HEK293 (cell line): Measurements from ENCODE around the gene RAMP3.

Experiments
- HOXD13 ChIP-seq: sonication (generic); formaldehyde crosslinking; IDR thresholded peaks from 2 replicates; pipeline ENCODE4 v1.8.0; 2022; ENCODE audit warnings: missing genetic modification reagents, borderline replicate concordance
- KLF9 ChIP-seq: fragments of 450-650 bp; formaldehyde crosslinking; IDR thresholded peaks from 2 replicates; pipeline ENCODE4 v1.5.1; 2016; ENCODE audit warnings: missing biosample characterization, missing genetic modification characterization, low read depth
- OVOL3 ChIP-seq: fragments of 450-650 bp; formaldehyde crosslinking; IDR thresholded peaks from 2 replicates; pipeline ENCODE4 v1.5.1; 2016; ENCODE audit warnings: missing biosample characterization, missing genetic modification characterization
- PRDM1 ChIP-seq: fragments of 450-650 bp; formaldehyde crosslinking; IDR thresholded peaks from 2 replicates; pipeline ENCODE4; 2016; ENCODE audit warnings: missing biosample characterization, missing genetic modification characterization
- SP3 ChIP-seq: fragments of 450-650 bp; formaldehyde crosslinking; IDR thresholded peaks from 2 replicates; pipeline ENCODE4 v1.5.1; 2016; ENCODE audit warnings: missing biosample characterization, missing genetic modification characterization
- TCF7L2 ChIP-seq: IDR thresholded peaks from 2 replicates; pipeline ENCODE4 v1.6.1; 2011; ENCODE audit warnings: low read depth, mild to moderate bottlenecking, inconsistent platforms, low read length, moderate library complexity, borderline replicate concordance
- TRIM28 ChIP-seq: IDR thresholded peaks from 2 replicates; pipeline ENCODE4 v1.6.1; 2011; ENCODE audit warnings: low read length, control low read depth, borderline replicate concordance
- ZNF138 ChIP-seq: fragments of 450-650 bp; formaldehyde crosslinking; IDR thresholded peaks from 2 replicates; pipeline ENCODE4 v1.5.1; 2016; ENCODE audit warnings: missing biosample characterization, missing genetic modification characterization, borderline replicate concordance
- ZNF140 ChIP-seq: fragments of 450-650 bp; formaldehyde crosslinking; IDR thresholded peaks from 2 replicates; pipeline ENCODE4 v1.5.1; 2016; ENCODE audit warnings: missing biosample characterization, missing genetic modification characterization
- ZNF146 ChIP-seq: fragments of 450-650 bp; formaldehyde crosslinking; IDR thresholded peaks from 2 replicates; pipeline ENCODE4 v1.5.1; 2016; ENCODE audit warnings: missing biosample characterization, missing genetic modification characterization
- ZNF155 ChIP-seq: fragments of 450-650 bp; formaldehyde crosslinking; IDR thresholded peaks from 2 replicates; pipeline ENCODE4 v1.5.1; 2016; ENCODE audit warnings: missing biosample characterization, missing genetic modification characterization
- ZNF174 ChIP-seq: fragments of 450-650 bp; formaldehyde crosslinking; IDR thresholded peaks from 2 replicates; pipeline ENCODE4 v1.5.0; 2017; ENCODE audit warnings: missing biosample characterization, mild to moderate bottlenecking, missing genetic modification characterization
- ZNF175 ChIP-seq: fragments of 450-650 bp; formaldehyde crosslinking; IDR thresholded peaks from 2 replicates; pipeline ENCODE4 v1.5.1; 2016; ENCODE audit warnings: missing biosample characterization, missing genetic modification characterization
- ZNF223 ChIP-seq: fragments of 450-650 bp; formaldehyde crosslinking; IDR thresholded peaks from 2 replicates; pipeline ENCODE4 v1.5.1; 2016; ENCODE audit warnings: missing biosample characterization, missing genetic modification characterization
- ZNF24 ChIP-seq: fragments of 450-650 bp; formaldehyde crosslinking; IDR thresholded peaks from 2 replicates; pipeline ENCODE4 v1.5.1; 2016; ENCODE audit warnings: missing biosample characterization, missing genetic modification characterization
- ZNF274 ChIP-seq, 2 experiments: fragments of 200-500 bp in 1 of 2; fragments of 450-650 bp in 1 of 2; sonication (Bioruptor generic) in 1 of 2; formaldehyde crosslinking in 1 of 2; IDR thresholded peaks; 2 replicates each; pipeline versions ENCODE4 v1.5.1 to v1.6.1; 2014 to 2016; ENCODE audit warnings: borderline replicate concordance in 1 of 2, inconsistent platforms in 1 of 2, low read length in 1 of 2, missing biosample characterization in 1 of 2, missing genetic modification characterization in 1 of 2
- ZNF354C ChIP-seq: fragments of 450-650 bp; formaldehyde crosslinking; IDR thresholded peaks from 2 replicates; pipeline ENCODE4 v1.5.1; 2016; ENCODE audit warnings: missing biosample characterization, missing genetic modification characterization, low read depth, borderline replicate concordance
- ZNF433 ChIP-seq: fragments of 450-650 bp; formaldehyde crosslinking; IDR thresholded peaks from 2 replicates; pipeline ENCODE4 v1.5.1; 2016; ENCODE audit warnings: missing biosample characterization, missing genetic modification characterization, low read depth
- ZNF473 ChIP-seq: fragments of 450-650 bp; formaldehyde crosslinking; IDR thresholded peaks from 2 replicates; pipeline ENCODE4 v1.5.1; 2017; ENCODE audit warnings: missing biosample characterization, missing genetic modification characterization
- ZNF510 ChIP-seq: fragments of 450-650 bp; formaldehyde crosslinking; IDR thresholded peaks from 2 replicates; pipeline ENCODE4 v1.5.1; 2018; ENCODE audit warnings: mild to moderate bottlenecking, missing genetic modification characterization, missing biosample characterization; ENCODE audit not compliant: insufficient replicate concordance
- ZNF521 ChIP-seq: fragments of 450-650 bp; formaldehyde crosslinking; IDR thresholded peaks from 2 replicates; pipeline ENCODE4 v1.5.1; 2017; ENCODE audit warnings: missing biosample characterization, mild to moderate bottlenecking, missing genetic modification characterization
- ZNF544 ChIP-seq: fragments of 450-650 bp; formaldehyde crosslinking; IDR thresholded peaks from 2 replicates; pipeline ENCODE4 v1.5.0; 2017; ENCODE audit warnings: missing biosample characterization, missing genetic modification characterization
- ZNF621 ChIP-seq: fragments of 450-650 bp; formaldehyde crosslinking; IDR thresholded peaks from 2 replicates; pipeline ENCODE4 v1.5.1; 2017; ENCODE audit warnings: missing biosample characterization, missing genetic modification characterization
- ZNF830 ChIP-seq: fragments of 450-650 bp; IDR thresholded peaks from 2 replicates; pipeline ENCODE4 v1.5.0; 2018; ENCODE audit warnings: missing biosample characterization, missing genetic modification characterization, low read depth, mild to moderate bottlenecking, moderate library complexity
- ZSCAN23 ChIP-seq: fragments of 450-650 bp; formaldehyde crosslinking; IDR thresholded peaks from 2 replicates; pipeline ENCODE4 v1.5.1; 2016; ENCODE audit warnings: missing biosample characterization, missing genetic modification characterization
- TF ChIP-seq, protein P1 (sequence below): fragments of 450-650 bp; formaldehyde crosslinking; IDR thresholded peaks from 2 replicates; pipeline ENCODE4 v1.5.1; 2016; ENCODE audit warnings: missing biosample characterization, missing genetic modification characterization
- TF ChIP-seq, protein P2 (sequence below): fragments of 450-650 bp; formaldehyde crosslinking; IDR thresholded peaks from 2 replicates; pipeline ENCODE4 v1.5.1; 2016; ENCODE audit warnings: missing biosample characterization, missing genetic modification characterization
- TF ChIP-seq, protein P3 (sequence below): fragments of 450-650 bp; formaldehyde crosslinking; IDR thresholded peaks from 2 replicates; pipeline ENCODE4 v1.5.1; 2016; ENCODE audit warnings: missing biosample characterization, missing genetic modification characterization
- TF ChIP-seq, protein P4 (sequence below): fragments of 450-650 bp; formaldehyde crosslinking; IDR thresholded peaks from 2 replicates; pipeline ENCODE4 v1.5.1; 2016; ENCODE audit warnings: missing biosample characterization, missing genetic modification characterization
- TF ChIP-seq, protein P5 (sequence below): fragments of 450-650 bp; IDR thresholded peaks from 2 replicates; pipeline ENCODE4 v1.5.1; 2018; ENCODE audit warnings: missing biosample characterization, missing genetic modification characterization
- TF ChIP-seq, protein P6 (sequence below): fragments of 450-650 bp; formaldehyde crosslinking; IDR thresholded peaks from 2 replicates; pipeline ENCODE4 v1.5.1; 2017; ENCODE audit warnings: missing biosample characterization, missing genetic modification characterization

Gene RAMP3

DNA sequence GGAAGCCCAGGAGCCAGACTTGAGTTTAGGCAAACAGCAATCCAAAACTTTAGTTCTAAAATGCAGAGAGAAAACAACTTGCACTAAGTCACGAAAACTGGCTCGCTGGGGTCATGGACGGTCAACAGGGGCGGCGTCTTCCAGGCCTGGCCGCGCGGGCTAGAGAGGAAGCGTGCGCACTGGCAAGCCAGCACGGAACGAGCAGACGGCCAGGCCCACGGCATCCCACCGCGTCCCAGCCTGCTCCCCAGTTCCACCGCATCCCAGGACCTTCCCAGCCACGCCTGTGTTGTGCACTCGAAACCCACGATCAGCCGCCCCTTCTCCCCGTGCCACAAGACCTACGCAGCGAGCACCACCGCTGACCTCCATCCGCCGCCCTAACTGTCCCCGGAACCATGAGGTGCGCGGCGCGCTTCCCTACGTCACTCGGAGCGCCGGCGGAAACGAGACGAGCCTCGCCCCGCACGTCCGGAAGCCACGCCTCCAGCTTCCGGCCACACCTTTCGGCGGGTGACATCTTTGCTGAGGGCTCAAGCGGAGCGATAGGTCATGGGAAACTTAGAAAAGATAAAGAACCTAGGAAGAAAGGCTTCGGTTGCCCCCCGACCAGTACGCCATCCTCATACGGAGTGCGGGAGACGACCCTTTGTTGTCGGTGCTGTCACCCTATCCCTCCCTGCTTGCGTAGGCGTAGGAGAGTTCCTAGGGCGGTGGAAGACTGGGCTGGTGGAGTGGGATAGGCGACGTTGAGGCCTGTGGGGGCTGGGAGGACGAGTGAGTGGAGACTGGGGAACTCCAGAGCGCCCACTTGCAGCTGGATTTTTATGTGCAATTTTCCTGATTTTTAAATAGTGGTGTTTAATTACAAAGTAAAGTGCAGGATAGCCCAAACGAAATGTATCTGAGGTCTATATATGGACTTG, 46.0 kb upstream of the RAMP3 start, which contains the start of gene TBRG4 (continued):
- TF ChIP-seq ZNF274 (IDR thresholded peaks at IDR 0.05; ENCODE audit: low read length): no peak
- TF ChIP-seq ZNF274 (tag by site-specific recombination; IDR thresholded peaks at IDR 0.05; ENCODE audit: borderline replicate concordance): no peak
- no peak for TF ChIP-seq ZNF24 (tag by site-specific recombination)
- no peak for TF ChIP-seq PRDM1 (tag by site-specific recombination)
- TF ChIP-seq ZNF510: no peak
- TF ChIP-seq, protein P1, sequence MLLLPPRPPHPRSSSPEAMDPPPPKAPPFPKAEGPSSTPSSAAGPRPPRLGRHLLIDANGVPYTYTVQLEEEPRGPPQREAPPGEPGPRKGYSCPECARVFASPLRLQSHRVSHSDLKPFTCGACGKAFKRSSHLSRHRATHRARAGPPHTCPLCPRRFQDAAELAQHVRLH (tag by site-specific recombination): 0 out of 2 replicates have a peak, but pooled peaks have one; percentile 29
- TF ChIP-seq KLF9: peak; percentile 82
- TF ChIP-seq ZNF140 (tag by site-specific recombination): no peak
- TF ChIP-seq ZNF155: no peak
- no peak for TF ChIP-seq ZNF175 (tag by site-specific recombination)
- no peak for TF ChIP-seq TCF7L2
- TF ChIP-seq ZNF621 (tag by site-specific recombination): no peak
- TF ChIP-seq, protein P2, sequence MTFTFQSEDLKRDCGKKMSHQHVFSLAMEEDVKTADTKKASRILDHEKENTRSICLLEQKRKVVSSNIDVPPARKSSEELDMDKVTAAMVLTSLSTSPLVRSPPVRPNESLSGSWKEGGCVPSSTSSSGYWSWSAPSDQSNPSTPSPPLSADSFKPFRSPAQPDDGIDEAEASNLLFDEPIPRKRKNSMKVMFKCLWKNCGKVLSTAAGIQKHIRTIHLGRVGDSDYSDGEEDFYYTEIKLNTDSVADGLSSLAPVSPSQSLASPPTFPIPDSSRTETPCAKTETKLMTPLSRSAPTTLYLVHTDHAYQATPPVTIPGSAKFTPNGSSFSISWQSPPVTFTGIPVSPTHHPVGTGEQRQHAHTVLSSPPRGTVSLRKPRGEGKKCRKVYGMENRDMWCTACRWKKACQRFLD: no peak
- TF ChIP-seq ZNF830 (tag by site-specific recombination): no peak
- no peak for TF ChIP-seq ZNF138
- TF ChIP-seq, protein P3, sequence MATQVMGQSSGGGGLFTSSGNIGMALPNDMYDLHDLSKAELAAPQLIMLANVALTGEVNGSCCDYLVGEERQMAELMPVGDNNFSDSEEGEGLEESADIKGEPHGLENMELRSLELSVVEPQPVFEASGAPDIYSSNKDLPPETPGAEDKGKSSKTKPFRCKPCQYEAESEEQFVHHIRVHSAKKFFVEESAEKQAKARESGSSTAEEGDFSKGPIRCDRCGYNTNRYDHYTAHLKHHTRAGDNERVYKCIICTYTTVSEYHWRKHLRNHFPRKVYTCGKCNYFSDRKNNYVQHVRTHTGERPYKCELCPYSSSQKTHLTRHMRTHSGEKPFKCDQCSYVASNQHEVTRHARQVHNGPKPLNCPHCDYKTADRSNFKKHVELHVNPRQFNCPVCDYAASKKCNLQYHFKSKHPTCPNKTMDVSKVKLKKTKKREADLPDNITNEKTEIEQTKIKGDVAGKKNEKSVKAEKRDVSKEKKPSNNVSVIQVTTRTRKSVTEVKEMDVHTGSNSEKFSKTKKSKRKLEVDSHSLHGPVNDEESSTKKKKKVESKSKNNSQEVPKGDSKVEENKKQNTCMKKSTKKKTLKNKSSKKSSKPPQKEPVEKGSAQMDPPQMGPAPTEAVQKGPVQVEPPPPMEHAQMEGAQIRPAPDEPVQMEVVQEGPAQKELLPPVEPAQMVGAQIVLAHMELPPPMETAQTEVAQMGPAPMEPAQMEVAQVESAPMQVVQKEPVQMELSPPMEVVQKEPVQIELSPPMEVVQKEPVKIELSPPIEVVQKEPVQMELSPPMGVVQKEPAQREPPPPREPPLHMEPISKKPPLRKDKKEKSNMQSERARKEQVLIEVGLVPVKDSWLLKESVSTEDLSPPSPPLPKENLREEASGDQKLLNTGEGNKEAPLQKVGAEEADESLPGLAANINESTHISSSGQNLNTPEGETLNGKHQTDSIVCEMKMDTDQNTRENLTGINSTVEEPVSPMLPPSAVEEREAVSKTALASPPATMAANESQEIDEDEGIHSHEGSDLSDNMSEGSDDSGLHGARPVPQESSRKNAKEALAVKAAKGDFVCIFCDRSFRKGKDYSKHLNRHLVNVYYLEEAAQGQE (tag by site-specific recombination): no peak
- TF ChIP-seq ZNF223 (tag by site-specific recombination): no peak
- TF ChIP-seq ZNF521 (tag by site-specific recombination): no peak
- no peak for TF ChIP-seq ZNF433 (tag by site-specific recombination)
- no peak; the same call in 1 of the 2 replicates for TF ChIP-seq ZNF146 (tag by site-specific recombination)
- TF ChIP-seq OVOL3 (tag by site-specific recombination): peak; percentile 92
- TF ChIP-seq, protein P4, sequence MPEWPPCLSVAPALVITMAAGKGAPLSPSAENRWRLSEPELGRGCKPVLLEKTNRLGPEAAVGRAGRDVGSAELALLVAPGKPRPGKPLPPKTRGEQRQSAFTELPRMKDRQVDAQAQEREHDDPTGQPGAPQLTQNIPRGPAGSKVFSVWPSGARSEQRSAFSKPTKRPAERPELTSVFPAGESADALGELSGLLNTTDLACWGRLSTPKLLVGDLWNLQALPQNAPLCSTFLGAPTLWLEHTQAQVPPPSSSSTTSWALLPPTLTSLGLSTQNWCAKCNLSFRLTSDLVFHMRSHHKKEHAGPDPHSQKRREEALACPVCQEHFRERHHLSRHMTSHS (tag by site-specific recombination): no peak
- TF ChIP-seq ZNF354C: no peak
- peak; percentile 91 for TF ChIP-seq SP3 (tag by site-specific recombination)
- TF ChIP-seq ZSCAN23 (tag by site-specific recombination): no peak
- no peak for TF ChIP-seq ZNF544 (tag by site-specific recombination)
- TF ChIP-seq, protein P5, sequence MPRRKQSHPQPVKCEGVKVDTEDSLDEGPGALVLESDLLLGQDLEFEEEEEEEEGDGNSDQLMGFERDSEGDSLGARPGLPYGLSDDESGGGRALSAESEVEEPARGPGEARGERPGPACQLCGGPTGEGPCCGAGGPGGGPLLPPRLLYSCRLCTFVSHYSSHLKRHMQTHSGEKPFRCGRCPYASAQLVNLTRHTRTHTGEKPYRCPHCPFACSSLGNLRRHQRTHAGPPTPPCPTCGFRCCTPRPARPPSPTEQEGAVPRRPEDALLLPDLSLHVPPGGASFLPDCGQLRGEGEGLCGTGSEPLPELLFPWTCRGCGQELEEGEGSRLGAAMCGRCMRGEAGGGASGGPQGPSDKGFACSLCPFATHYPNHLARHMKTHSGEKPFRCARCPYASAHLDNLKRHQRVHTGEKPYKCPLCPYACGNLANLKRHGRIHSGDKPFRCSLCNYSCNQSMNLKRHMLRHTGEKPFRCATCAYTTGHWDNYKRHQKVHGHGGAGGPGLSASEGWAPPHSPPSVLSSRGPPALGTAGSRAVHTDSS (tag by site-specific recombination): no peak
- no peak for TF ChIP-seq ZNF473 (tag by site-specific recombination)
- TF ChIP-seq HOXD13: no peak
- peak; percentile 86; the same call in 1 of the 2 replicates for TF ChIP-seq TRIM28
- TF ChIP-seq, protein P6, sequence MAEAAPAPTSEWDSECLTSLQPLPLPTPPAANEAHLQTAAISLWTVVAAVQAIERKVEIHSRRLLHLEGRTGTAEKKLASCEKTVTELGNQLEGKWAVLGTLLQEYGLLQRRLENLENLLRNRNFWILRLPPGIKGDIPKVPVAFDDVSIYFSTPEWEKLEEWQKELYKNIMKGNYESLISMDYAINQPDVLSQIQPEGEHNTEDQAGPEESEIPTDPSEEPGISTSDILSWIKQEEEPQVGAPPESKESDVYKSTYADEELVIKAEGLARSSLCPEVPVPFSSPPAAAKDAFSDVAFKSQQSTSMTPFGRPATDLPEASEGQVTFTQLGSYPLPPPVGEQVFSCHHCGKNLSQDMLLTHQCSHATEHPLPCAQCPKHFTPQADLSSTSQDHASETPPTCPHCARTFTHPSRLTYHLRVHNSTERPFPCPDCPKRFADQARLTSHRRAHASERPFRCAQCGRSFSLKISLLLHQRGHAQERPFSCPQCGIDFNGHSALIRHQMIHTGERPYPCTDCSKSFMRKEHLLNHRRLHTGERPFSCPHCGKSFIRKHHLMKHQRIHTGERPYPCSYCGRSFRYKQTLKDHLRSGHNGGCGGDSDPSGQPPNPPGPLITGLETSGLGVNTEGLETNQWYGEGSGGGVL (tag by site-specific recombination): no peak
- TF ChIP-seq ZNF174: no peak
